Germinal center (tissue), 1 donor: Measurements from ENCODE around the gene VEGFC.

ENCODE experiments used
- DNase-seq: peaks from one replicate; pipeline ENCODE4 v3.0.0; 2012; ENCODE audit warnings: mixed read lengths, low spot score

The VEGFC gene

DNA sequence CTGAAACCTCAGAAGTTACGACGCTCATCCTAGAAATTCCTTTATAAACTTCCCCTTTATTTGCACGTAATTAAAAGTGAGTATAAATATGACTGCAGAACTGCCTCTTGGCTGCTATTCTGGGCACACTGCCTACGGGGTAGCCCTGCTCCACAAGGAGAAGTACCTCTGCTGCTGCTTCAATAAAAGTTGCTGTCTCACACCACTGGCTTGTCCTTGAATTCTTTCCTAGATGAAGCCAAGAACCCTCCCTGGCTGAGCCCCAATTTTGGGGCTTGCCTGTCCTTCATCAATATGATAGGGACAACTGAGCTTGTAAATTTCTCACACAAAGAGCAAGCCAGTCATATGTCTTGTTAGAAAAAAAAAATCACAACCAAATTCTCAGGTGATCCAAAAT lies 115.8 kb downstream of the VEGFC start:
- no peak for DNase-seq

DNA sequence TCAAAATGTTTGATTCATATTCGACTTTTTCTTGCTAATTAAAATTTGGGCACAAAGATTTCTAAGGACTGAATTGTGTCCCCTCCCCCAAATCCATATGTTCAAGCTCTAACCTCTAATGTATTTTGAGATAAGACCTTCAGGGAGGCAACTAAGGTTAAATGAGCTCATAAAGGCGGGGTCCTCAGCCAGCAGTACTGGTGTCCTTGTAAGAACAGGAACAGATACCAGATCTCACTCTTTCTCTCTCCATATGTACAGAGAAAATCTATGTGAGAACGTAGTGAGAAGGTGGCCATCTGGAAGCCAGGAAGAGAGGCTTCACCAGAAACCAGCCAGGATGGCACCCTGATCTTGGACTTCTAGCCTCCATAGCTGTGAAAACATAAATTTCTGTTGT lies 116.9 kb downstream of the VEGFC start:
- DNase-seq, result no peak

DNA sequence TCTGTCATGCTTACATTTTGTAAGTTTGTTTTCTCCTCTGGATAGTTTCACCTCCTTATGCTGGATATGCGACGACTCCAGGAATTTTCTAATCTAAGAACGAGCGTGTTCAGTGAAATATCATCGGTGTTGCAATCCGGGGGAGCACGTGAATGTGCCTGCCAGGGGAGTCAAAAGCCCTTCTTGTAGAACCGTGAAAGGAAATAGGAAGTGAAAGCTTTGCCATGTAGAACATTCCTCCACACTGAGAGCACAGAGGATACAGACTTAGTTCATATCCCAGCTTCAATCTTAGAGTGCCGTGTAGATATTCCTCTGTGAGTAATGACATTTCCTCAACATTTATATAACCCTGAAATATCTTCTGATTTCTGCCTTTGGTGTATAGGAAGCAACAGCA lies 121.2 kb downstream of the VEGFC start:
- no peak for DNase-seq

DNA sequence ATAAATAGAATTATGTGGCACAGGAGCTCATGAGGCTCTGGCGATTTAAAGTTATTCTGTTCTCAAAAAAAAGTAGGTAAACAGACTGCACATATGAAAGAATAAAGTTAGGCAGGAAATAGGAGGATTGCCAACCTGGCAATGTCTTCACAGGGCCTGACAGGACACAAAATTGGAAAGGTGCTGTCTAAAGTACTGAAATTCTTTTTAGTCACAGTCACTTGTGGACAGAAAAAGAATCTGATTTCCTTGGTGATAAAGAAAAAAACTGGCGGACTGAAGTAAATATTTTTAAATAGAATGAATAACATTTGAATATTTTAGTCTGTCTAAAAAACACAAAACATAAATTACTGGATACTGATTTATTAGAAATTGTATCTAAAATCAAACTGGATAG lies 124.4 kb downstream of the VEGFC start:
- no peak for DNase-seq

DNA sequence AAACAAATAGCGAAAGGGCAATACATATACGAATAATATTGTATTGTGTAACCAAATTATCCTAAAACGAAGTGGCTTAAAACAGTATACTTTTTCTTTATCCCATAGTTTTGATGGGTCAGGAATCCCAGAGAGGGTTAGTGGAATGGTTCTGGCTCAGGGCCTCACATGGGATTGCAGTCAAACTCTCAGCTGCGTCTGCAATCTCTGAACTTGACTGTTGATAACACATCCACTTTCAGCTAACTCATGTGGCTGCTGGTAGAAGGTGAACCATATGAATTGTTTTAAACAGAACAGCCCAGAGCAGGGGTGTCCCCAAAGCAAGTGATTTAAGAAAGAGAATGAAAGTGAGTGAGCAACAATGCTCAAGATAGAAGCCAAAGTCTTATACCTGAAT lies 127.8 kb downstream of the VEGFC start:
- DNase-seq, result no peak

DNA sequence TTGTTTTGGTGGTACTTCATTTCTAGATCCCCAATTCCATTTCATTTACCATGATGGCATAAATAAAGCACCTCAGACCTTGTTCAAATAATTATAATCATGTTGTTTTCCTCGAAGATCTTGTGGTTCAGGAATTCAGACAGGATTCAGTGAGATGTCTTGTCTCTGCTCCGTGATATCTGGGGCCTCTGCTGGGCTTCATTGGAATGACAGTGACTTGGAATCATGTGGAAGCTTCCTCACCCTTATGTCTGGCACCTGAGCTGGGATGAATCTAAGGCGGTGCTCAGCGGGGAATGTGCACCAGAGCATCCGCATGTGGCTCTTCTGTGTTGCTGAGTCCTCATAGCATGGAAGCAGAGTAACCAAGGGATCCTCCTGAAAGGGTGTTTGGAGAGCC lies 132.2 kb downstream of the VEGFC start:
- DNase-seq, result no peak

DNA sequence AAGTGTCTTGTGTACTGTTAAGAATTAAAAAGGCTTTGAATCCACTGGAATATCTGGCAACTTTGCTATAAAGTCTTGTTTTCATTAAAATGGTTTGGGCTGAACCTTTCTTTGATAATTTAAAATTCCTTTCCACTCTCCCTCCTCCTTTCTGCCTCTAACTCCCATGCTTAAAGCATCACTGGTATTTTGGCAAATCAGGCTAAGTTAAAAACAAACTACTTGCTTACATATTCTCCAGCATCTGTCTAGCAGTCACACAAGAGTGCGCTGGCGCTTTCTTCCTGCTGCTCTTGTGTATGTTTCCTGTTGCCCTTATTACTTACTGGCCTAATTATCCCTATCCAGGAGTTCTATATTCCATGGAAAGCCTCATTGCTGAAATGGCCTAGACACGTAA lies 136.6 kb downstream of the VEGFC start:
- no peak for DNase-seq

DNA sequence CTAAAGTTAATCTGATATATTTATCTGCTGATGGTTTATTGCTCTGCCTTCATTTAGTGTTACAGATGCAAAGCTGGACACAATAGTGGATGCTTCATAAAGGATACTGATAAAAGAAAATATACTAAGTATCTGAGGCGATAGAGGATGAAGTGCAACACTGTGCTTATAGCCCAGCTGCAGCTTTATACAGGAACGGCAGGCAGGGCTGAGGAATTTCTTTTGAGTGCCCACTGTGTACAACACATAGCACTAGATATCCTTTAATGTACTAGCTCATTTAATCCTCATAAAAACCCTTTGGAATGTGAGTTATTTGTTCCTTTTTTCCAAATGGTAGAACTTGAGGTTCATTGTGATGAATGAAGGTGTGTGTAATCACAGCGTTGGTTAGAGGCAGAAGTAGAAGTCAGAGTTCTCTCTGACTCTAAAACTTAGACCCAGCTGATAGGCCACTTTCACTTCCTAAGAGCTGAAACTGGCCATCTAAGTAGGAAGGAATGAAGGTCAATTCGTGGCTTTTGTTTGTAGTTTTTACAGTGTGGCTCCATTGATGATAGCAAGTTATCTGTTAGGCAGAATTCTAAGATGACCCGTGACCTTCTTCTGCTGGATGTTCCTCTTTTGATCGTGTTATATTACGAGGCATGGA lies 138.0 kb downstream of the VEGFC start:
- DNase-seq, result no peak

DNA sequence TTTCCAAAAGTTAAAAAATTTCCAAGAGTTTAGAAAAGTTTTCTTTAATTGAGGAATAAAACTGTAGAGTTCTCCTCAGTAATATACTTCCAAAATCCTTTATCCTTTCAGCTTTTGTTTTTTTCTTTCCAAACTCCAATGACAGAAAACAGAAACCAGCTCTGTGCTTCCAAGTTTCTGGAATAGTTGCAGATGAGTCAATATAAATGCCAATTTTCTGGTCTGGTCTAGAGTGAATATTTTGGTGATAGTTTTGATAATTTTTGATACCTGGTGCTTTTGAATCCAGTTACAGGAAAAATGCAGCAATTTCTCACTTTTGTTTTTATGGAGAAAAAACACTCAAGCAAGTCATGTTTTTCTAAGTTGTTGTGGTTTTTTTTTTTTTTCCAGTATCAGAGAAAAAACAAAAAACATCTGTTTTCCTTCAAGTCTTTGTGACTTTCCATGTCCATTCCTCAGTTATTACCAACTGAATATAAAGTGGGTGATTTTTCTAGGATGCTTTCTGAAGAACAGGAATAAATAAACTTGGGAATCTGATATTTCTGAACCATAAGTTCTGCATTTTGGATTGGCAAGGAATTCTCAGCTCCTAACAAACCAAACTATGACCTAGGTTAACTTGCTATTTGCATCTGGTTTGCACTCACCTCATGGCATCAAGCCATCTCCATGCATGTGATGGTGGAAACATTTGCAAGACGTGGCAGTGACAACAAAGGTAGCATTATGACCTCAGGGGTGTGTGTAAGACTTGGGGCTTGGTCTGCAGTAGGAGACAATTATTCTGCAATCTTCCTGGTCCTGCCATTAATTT lies 139.1 kb downstream of the VEGFC start:
- no peak for DNase-seq

DNA sequence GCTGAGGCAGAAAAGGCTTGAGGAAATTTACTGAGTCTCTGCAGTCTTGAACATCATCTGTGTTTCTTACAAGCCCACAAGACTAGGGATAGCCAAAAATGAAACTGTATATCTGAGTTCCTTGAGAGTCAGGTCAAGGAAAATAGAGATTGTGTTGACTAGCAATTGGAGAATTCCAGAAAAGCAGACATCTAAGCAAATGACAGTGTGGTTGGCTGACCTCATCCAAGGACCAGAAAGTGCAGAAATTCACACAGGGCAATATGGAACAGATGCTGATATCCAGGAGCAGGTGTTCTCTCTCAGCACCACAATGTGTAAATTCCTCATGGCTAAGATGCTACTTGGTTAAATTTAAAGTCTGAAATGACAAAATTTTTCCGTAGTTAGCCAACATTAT lies 146.4 kb downstream of the VEGFC start:
- no peak for DNase-seq

DNA sequence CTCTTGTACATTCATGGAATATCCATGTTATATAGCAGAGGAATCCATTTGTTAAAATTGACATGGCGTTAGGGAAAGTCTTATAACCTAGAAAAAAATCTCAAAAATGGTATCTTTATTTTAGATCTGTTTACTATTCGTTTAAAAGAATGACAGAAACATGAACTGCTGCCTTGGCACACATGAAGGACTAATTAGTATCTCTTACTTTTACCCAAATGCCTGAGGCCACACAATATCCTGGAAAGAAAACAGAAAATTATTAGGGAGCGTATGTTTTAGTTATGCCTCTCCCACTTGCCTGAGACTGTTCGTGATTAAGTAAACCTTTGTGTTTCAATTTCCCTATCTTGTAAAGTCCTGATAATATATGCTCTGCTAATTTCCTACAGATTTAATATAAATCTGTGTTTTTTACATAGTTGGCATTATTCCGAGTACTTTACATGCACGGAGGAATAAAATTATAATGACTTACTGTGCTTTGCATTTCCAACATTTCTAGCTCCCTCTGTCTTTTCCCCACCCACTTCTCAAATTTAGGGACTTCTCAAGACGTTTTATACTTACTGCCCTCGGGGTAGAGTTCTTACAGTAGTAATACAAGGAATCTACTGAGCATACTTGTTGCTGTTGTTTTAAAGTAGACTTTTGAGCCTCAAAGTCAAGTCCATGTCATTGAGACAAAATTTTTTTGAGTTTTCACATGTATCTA lies 147.3 kb downstream of the VEGFC start:
- DNase-seq, result no peak

DNA sequence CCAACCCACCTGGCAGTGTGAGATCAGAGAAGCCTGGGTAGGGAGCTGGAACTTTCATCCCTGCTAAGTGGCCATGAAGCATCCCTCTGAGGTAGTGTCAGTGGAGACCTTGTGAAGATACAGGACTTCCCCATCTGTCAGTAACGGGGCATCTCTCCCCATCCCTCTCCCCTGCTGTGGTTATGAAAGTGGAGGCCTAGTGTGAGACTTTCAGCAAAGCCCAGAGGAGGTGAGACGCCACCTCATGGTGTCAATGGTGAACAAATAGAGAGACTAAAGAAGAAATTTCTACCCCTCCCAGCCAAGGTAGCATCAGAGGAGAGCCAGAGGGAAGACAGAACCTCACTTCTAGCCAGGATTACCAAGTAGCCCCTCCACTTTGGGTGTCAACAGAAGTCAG lies 150.2 kb downstream of the VEGFC start:
- DNase-seq, result no peak

DNA sequence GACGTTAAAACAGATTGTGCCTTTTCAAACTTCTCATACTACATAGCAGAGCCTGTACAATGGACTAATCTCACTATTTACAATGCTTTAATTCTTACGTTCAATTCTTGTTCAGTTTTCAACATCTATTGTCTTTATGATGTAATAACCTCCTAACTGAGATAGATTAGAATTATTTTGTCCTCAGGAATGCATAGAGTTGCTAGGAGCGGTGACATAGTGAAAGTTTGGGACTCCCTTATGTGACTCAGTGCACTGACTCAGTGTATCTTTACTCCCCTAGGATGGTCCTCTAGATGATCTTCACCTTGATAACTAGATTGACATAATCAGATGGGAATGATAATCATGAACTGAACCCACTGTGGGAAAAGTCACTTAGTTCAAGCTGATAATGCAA lies 151.5 kb downstream of the VEGFC start:
- DNase-seq, result no peak

DNA sequence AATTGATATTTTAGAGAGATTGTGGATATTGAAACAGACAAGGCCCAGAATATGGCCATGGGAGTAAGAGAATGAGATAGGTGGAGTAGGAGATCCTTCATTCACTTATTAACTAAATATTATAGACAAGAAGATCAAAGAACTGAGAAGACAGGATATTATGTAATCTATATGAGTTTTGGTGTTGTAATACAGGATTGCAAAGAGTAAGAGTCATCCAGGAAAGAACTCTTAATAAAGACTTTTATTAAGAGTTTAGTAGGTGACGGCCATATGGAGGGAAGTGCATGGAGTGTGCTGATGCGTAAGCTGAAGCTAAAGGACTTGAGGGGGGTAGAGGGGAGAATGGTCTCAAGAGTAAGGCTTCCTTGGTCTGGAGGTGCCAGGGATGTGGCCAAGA lies 153.7 kb downstream of the VEGFC start:
- DNase-seq, result no peak

DNA sequence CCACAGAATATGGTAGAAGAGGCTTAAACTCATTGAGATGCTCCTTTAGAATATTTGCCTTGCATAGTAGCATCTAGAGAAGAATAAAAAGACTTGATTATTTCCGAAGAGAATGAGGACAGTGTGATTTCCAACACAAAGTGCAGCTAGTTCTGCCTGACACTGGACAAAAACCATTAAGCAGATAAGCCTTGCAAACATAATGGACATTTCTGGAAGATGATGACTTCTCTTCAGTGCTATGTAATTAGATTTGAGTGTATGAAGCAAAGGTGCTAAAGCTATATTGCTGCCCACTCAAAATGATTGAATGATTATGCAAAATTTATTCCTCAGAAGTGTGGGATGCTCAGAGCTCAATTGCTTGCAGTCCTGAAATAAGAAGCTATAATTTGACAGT lies 156.4 kb downstream of the VEGFC start:
- DNase-seq, result no peak

DNA sequence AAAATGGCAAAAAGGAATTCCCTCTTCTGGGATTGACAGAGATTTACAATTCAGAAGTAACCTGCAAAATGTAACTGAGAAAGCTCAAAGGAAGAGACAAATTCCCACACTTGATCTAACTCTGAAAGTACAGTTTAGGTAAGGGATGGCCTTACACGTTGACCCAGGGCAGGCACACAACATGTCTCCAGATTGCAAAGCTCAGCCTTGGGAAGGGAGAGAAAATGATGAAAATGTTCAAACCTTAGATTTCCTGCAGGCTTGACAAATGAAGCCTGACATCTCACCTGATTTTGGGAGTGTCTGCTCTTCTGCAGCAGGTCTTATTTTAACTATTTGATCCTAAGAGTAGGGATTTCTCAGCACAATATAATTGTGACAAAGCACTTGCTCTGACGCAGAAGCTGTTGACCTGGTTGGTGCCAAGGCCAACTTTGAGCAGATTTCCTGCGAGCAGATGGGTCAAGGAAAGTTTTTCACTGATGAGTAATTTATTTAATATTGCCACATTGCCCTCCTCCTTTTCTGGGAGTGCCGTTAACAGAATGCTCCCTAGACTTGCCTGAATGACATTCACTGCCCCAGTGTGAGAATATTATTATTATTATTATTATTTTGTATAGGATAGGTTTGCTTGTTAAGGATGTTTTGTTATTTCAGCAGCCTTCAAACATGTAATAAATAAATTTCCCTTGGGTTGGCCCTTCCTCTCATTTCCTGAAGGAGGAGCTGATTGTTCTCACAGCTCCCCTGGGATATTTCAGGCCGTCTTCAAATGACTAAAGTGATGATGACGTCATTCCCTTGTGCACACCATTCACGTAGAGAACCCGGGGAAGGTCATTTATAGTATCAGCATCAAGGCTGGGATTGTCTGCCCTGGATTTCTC lies 157.1 kb downstream of the VEGFC start:
- no peak for DNase-seq
